Stimulated activated CD8-positive, alpha-beta memory T cell treated with anti-CD3 and anti-CD28 coated beads, Interleukin-7, amount 100 ng/mL, for 1 hour (primary cell): ENCODE results near the gene SSTR5.
"Not testable (repeated sequence)": the region's sequence is repeated elsewhere in the genome, so short reads cannot be mapped to it uniquely, and the experiment has no call there.

Experiments used
- DNase-seq, 2 donors: peaks; one replicate each; pipeline ENCODE4 v3.0.0-alpha.2; 2020; ENCODE audit warnings: low read depth in 2 of 2

The SSTR5 gene

GRCh38 chr16:1072526-1073261 is at the start of gene SSTR5:
TSS of gene SSTR5 (plus strand) at chr16:1072747. CDS start at chr16:1078869, 6,122 bp downstream.
- no peak for DNase-seq

- DNase-seq, result no peak
Measured at GRCh38 chr16:1024138-1024537, 48.4 kb upstream of the SSTR5 start.

- DNase-seq, result not testable (repeated sequence)
Measured at GRCh38 chr16:1025183-1025809, 47.3 kb upstream of the SSTR5 start.

GRCh38 chr16:1026057-1026783 is 46.3 kb upstream of the SSTR5 start:
- no peak for DNase-seq

- DNase-seq, result no peak
Measured at GRCh38 chr16:1026784-1027500, 45.6 kb upstream of the SSTR5 start.

GRCh38 chr16:1027501-1027815 is 45.1 kb upstream of the SSTR5 start:
- no peak for DNase-seq

- DNase-seq, result no peak
Measured at GRCh38 chr16:1028056-1028455, 44.5 kb upstream of the SSTR5 start.

GRCh38 chr16:1028524-1029258 is 43.9 kb upstream of the SSTR5 start:
- no peak for DNase-seq

- no peak for DNase-seq
Measured at GRCh38 chr16:1029259-1029545, 43.3 kb upstream of the SSTR5 start.

- DNase-seq, result no peak
Measured at GRCh38 chr16:1030473-1030901, 42.1 kb upstream of the SSTR5 start.

- DNase-seq, result no peak
Measured at GRCh38 chr16:1031666-1032065, 40.9 kb upstream of the SSTR5 start.

- no peak for DNase-seq
Measured at GRCh38 chr16:1032607-1033006, 39.9 kb upstream of the SSTR5 start.

- no peak for DNase-seq
Measured at GRCh38 chr16:1033128-1033679, 39.3 kb upstream of the SSTR5 start.

- no peak for DNase-seq
Measured at GRCh38 chr16:1034230-1035065, 38.1 kb upstream of the SSTR5 start.

- DNase-seq, result no peak
Measured at GRCh38 chr16:1035066-1035415, 37.5 kb upstream of the SSTR5 start.

- no peak for DNase-seq
Measured at GRCh38 chr16:1036166-1036565, 36.4 kb upstream of the SSTR5 start.

- no peak for DNase-seq
Measured at GRCh38 chr16:1036726-1037393, 35.7 kb upstream of the SSTR5 start.

GRCh38 chr16:1037394-1038257 is 34.9 kb upstream of the SSTR5 start:
- no peak for DNase-seq

GRCh38 chr16:1038932-1039331 is 33.6 kb upstream of the SSTR5 start:
- DNase-seq, result no peak
